IPS-18a (cell line): Measurements from ENCODE around the gene QRICH2.
A peak's percentile ranks its signal among the peaks of the same experiment; 100 is the strongest.
"Not testable (repeated sequence)": the region's sequence is repeated elsewhere in the genome, so short reads cannot be mapped to it uniquely, and the experiment has no call there.

Experiments used
- H3K27ac ChIP-seq: one replicate; pipeline ENCODE4 v1.5.1; 2013; ENCODE audit warnings: low read length
- H3K27me3 ChIP-seq: one replicate; pipeline ENCODE4 v1.6.1; 2013; ENCODE audit warnings: mild to moderate bottlenecking, low read length; ENCODE audit not compliant: control insufficient read depth, insufficient read depth
- H3K36me3 ChIP-seq: one replicate; pipeline ENCODE4 v1.6.1; 2013; ENCODE audit warnings: low read depth, low read length; ENCODE audit not compliant: control insufficient read depth
- H3K4me1 ChIP-seq: one replicate; pipeline ENCODE4 v1.6.1; 2013; ENCODE audit warnings: low read depth, low read length; ENCODE audit not compliant: control insufficient read depth
- H3K4me3 ChIP-seq: one replicate; pipeline ENCODE4 v1.5.1; 2013; ENCODE audit warnings: low read length
- H3K9ac ChIP-seq: one replicate; pipeline ENCODE4 v1.6.1; 2013; ENCODE audit warnings: mild to moderate bottlenecking, low read length, moderate library complexity
- H3K9me3 ChIP-seq: one replicate; pipeline ENCODE4 v1.6.1; 2013; ENCODE audit warnings: low read depth, low read length; ENCODE audit not compliant: control insufficient read depth

Gene QRICH2

DNA sequence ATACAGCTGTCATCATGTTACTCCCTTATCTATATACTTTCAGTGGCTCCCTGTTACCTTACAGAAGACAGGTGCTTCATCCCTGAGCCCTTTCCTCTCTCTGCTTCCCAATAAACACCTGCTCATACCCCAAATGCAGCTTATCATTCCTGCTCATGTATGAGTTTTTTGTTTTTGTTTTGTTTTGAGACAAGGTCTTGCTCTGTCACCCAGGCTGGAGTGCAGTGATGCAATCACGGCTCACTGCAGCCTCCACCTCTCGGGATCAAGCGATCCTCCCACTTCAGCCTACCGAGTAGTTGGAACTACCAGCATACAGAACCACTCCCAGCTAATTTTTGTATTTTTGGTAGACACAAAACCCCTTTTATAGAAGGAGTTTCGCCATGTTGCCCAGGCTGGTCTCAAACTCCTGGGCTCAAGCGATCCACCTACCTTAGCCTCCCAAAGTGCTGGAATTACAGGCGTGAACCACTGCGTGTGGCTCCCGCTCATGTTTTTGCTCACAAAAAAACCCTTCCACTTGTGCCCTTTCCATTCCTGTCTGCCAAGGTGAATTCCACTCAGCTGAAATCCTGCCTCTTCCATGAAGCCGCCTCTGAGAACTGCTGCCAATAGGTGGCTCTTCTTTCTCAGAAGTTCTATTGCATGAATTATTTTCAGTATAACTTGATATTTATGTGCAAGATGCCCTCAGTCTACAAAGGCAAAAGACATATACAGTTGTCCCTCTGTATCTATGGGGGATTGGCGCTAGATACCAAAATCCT lies 59.9 kb downstream of the QRICH2 start:
- H3K9ac ChIP-seq: no peak overlapping the region
- H3K27me3 ChIP-seq: peaks cover 5% of the 10 kb centered on the region
- no peak overlapping the region for H3K4me3 ChIP-seq
- no peak overlapping the region for H3K27ac ChIP-seq
- H3K9me3 ChIP-seq: no peaks in the 10 kb centered on the region
- H3K4me1 ChIP-seq: no peaks in the 10 kb centered on the region
- H3K36me3 ChIP-seq: no peaks in the 10 kb centered on the region

DNA sequence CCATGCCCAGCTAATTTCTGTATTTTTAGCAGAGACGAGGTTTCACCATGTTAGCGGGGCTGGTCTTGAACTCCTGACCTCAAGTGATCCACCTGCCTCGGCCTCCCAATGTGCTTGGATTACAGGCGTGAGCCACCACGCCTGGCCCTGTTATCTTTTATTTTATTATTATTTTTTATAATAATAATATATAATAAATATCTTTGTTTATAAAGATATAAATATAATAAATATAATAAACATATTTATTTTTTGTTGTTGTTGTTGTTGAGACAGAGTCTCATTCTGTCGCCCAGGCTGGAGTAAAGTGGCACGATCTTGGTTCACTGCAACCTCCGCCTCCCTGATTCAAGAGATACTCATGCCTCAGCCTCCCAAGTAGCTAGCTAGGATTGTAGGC lies 60.8 kb downstream of the QRICH2 start:
- Histone ChIP-seq H3K27me3 (peaks cover 14% of the 10 kb centered on the region), H3K36me3 (no peaks in the 10 kb centered on the region), H3K9me3 (no peaks in the 10 kb centered on the region), H3K4me1 (no peaks in the 10 kb centered on the region), H3K9ac (no peak overlapping the region), H3K4me3 (no peak overlapping the region), H3K27ac (no peak overlapping the region)

DNA sequence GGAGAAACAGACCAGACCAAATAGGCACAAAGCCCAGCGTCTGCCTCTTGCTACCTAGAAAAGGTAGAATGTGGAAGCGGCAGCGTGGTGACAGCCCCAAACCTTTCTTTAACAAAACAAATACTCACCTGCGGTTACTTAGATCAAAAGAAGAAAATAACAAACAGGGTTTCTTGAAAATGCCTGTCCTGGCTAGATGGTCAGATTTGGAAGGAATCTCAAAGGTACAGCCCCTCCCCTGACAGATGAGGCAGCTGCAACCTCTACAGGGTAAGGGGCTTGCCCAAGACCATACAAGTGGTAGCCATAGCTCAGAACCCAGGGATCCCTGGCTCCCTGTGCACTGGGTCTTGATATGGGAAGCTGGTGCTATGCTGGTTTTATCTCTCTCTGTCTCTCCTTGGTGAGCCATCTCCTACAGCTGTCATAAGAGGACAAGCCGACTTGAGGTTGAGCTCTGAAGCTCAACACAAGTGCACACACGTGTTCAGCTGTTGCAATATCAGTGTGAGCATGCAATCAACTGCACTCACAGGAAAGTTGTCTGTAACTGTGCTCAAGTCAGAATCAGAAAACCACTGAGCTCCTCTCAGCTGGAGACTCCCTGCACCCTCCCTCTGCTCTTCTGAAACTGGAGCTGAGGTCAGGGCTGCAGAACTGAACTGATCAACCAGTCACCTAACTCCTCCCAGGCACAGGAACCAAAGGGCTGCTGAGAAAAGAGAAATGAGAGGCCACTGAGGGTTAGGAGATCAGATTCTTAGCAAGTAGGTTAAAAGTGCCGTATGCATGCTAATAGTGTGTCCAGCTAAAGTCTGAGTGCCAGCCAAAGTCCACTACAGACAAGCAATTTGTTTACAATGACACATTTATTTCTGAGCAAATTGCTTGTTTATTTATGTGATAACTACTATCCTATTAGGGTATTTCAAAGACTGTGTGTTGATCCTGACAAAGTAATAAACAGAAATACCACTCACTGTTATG lies 61.7 kb downstream of the QRICH2 start:
- H3K9ac ChIP-seq: no peak overlapping the region
- H3K36me3 ChIP-seq: no peaks in the 10 kb centered on the region
- H3K9me3 ChIP-seq: no peaks in the 10 kb centered on the region
- H3K4me1 ChIP-seq: no peaks in the 10 kb centered on the region
- H3K4me3 ChIP-seq: no peak overlapping the region
- H3K27me3 ChIP-seq: peaks cover 23% of the 10 kb centered on the region
- H3K27ac ChIP-seq: no peak overlapping the region

DNA sequence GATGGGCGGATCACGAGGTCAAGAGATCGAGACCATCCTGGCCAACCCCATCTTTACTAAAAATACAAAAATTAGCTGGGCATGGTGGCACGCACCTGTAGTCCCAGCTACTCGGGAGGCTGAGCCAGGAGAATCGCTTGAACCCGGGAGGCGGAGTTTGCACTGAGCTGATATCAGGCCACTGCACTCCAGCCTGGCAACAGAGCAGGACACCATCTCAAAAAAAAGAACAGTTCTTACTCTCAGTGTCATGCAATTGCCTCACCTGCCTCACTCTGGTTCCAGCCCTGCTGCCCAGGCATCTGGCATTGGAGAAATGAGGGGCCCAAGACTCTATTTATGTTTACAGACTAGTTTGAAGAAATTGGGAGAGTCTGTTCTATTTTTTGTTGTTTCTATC lies 63.4 kb downstream of the QRICH2 start:
- H3K9me3 ChIP-seq, H3K4me1 ChIP-seq, H3K27ac ChIP-seq: not testable (repeated sequence)

DNA sequence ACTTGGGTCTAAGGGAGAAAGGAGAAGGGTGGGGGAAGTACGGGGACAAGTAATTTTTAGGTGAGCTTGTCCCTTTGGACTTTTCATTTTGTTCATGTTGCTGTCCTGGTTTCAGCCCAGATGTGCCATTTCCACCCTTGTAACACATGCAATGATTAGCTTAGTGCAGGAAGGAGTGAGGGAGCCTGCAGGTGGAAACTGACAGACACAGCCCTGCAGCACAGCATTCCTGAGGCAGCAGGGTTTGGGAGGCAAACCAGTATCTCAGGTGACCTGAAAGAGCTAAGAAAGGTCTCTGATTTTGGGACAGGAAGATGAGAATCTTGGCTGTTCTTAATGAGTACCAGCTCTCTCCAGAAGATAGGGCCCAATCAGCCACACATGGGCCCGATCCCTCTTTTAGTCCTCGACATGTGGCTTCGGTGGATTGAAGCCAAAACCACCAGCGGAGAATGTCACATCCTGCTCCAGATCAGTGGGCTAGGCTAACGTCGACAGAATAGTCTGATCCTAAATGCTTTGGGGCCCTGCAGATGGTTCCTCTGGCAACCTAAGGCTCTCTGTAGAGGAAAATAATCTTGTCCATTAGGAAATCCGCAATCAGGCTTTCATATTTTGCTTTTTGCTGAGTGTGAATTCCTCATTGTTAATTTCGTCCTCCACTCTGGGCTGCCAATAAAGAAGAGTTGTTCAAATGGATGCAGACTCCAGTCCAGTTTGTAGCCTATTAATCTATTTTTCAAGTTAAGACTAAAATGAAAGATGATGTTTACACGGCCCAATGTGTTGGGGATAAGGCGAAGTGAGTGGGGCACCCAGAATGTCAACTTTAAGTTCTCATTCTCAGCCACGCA lies 64.0 kb downstream of the QRICH2 start:
- no peak overlapping the region for H3K27ac ChIP-seq
- H3K36me3 ChIP-seq: no peaks in the 10 kb centered on the region
- H3K4me3 ChIP-seq: no peak overlapping the region
- no peaks in the 10 kb centered on the region for H3K4me1 ChIP-seq
- H3K27me3 ChIP-seq: peaks cover 40% of the 10 kb centered on the region
- no peaks in the 10 kb centered on the region for H3K9me3 ChIP-seq
- H3K9ac ChIP-seq: no peak overlapping the region

More for the DNA sequence above, 63.4 kb downstream of the QRICH2 start:
- H3K9ac ChIP-seq, H3K36me3 ChIP-seq, H3K4me3 ChIP-seq: not testable (repeated sequence)
- H3K27me3 ChIP-seq: peaks cover 33% of the 10 kb centered on the region

DNA sequence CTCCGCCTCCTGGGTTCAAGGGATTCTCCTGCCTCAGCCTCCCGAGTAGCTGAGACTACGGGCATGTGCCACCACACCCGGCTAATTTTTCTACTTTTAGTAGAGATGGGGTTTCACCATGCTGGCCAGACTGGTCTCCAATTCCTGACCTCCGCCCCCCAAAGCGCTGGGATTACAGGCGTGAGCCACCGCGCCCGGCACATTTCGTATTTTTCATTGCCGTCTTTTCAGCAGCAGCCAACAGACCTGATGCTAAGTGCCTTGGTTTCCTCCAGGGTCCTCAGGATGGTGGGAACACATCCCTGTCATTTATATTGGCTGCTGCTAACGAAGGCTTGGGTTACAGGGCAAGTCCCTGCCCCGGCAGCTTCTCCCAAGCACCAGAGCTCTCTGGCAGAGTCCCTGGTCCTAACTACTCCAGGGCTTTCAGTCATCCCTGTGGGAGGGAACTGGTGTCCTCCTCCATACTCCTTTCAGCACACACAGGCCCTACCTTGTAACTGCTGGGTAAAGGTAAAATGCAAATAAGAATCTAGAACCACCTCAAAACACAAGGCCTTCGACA lies 66.3 kb downstream of the QRICH2 start:
- H3K27ac ChIP-seq: no peak overlapping the region
- no peak overlapping the region for H3K9ac ChIP-seq
- H3K4me3 ChIP-seq: no peak overlapping the region
- no peaks in the 10 kb centered on the region for H3K4me1 ChIP-seq
- H3K36me3 ChIP-seq: no peaks in the 10 kb centered on the region
- no peaks in the 10 kb centered on the region for H3K9me3 ChIP-seq
- peaks cover 59% of the 10 kb centered on the region for H3K27me3 ChIP-seq

DNA sequence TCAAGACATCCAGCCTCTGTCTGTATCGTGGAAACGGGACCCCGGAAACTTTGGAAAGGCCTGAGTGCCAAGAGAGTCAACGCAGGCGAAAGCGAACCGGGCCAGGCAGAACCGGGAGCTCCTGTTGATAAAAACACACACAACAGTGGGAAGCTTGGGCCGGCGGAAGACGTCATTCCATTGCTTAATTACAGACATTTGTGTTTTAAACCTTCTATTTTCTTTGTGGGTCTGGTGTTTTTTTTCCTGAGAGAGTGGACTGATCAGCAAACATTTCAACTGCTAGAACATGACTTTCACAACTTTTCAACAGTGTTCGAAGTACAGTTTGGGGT lies 66.9 kb downstream of the QRICH2 start:
- no peaks in the 10 kb centered on the region for H3K36me3 ChIP-seq
- no peaks in the 10 kb centered on the region for H3K4me1 ChIP-seq
- H3K27ac ChIP-seq: no peak overlapping the region
- H3K9me3 ChIP-seq: no peaks in the 10 kb centered on the region
- H3K9ac ChIP-seq: peak overlapping the region; percentile 55
- H3K27me3 ChIP-seq: peaks cover 59% of the 10 kb centered on the region
- peak overlapping the region; percentile 71 for H3K4me3 ChIP-seq

DNA sequence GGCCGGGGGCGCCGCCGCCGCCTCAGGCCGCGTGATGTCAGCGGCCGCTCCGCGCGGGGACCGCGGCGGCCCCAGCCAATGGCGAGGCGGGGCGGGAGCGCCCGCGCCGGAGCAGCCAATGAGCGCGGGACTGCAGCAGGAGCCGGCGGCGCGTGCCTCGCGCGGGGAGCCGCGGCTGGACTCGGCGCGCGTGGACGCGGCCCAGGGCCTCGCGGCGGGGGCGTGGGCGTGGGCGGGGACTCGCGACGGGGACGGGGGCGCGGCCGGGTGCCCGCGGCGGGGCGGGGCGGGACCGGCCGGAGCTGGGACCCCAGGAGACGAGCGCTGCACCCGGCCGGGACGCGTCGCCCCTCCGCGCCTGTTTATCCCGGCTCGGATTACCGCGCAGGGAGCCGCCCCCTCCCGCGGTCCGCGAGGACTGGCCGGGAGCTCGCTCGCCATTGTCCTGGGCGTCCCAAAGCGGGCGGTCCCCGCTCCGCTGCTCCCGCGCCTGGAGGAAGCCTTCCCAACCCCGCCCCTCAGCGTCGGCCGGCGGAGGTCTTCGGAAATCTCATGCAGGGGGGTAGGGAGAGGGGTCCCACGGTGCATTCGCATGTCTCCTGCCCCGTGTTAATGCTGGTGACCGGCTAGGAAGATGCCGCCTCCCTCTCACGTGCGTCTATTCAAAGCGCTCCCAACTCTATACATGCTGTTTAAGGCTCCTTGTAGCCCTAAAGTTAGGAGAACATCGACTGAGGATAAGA lies 67.4 kb downstream of the QRICH2 start, which contains the start of gene RNF157:
Gene RNF157 (minus strand): TSS at position 33 of the 743 bp plus-strand sequence. CDS start 253 bp downstream, outside the sequence.
- peak within 1 kb of the TSS; percentile 55 for H3K9ac ChIP-seq
- no peaks in the 10 kb centered on the region for H3K36me3 ChIP-seq
- H3K4me1 ChIP-seq: no peaks in the 10 kb centered on the region
- peak within 1 kb of the TSS; percentile 71 for H3K4me3 ChIP-seq
- peaks cover 59% of the 10 kb centered on the region for H3K27me3 ChIP-seq
- no peaks in the 10 kb centered on the region for H3K9me3 ChIP-seq
- H3K27ac ChIP-seq: no peak within 1 kb of the TSS

DNA sequence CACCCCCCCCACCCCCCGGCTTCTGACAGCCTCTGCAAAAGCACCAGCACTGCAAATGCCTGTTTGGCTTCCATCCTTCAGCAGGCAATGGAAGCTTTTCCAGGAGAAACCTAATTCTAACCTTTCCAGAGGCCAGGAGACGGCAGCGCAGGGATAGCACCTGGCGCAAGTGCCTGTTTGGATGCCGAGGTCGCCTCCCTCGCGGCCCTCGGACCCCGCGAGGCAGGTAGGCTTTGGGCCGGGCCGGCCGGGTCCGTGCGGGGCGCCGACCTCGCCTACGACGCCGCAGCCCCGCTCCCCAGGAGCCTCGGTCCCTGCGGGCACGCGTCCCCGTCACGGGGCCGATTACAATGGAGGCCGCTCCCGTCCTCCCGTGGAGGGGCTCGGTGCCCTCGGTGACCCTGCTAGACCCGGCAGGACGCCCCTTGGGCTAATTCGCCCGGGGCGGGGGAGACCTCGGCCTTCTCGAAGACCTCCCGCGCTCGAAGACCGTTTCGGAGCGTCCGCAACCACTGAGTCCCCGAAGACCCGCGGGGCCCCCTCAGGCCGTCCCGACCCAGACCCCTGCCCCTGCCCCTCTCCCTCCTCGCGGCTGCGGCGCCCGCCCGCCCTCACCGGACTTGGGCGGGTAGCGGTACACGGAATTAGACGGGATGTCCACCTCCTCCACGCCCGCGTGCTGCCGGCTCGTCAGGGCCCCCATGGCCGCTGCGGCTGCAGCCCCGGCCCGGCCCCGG lies 68.4 kb downstream of the QRICH2 start:
- no peak overlapping the region for H3K9ac ChIP-seq

More for the DNA sequence above, 68.4 kb downstream of the QRICH2 start:
- H3K36me3 ChIP-seq: no peaks in the 10 kb centered on the region
- H3K9me3 ChIP-seq: no peaks in the 10 kb centered on the region
- no peaks in the 10 kb centered on the region for H3K4me1 ChIP-seq
- no peak overlapping the region for H3K27ac ChIP-seq
- H3K4me3 ChIP-seq: peak overlapping the region; percentile 52
- peaks cover 59% of the 10 kb centered on the region for H3K27me3 ChIP-seq
